Activated B cell treated with CpG ODN at 0.5 μM for 24 hours (primary cell): ENCODE results near the gene NIBAN1. TPM values are rescaled to one million over a fixed set of nuclear protein-coding genes. Genes with fewer than 3 reads are reported as not detected.

ENCODE experiments used
- ATAC-seq: fragments of 200-7000 bp; cut with Tn5 transposase; one replicate; pipeline ENCODE4 v1.10.0; 2021; ENCODE audit warnings: low read depth, mild to moderate bottlenecking, moderate library complexity
- CTCF ChIA-PET: fragments of 350-600 bp; sonication (Branson Sonifier 250); formaldehyde crosslinking; loops from one replicate; lab custom pipeline; 2021; ENCODE audit warnings: antibody characterized with exemption; lab: Charles Lee
- POLR2A ChIA-PET: fragments of 350-600 bp; sonication (Branson Sonifier 250); formaldehyde crosslinking; loops from one replicate; lab custom pipeline; 2021; ENCODE audit warnings: antibody characterized with exemption; lab: Charles Lee
- DNase-seq: peaks from one replicate; pipeline ENCODE4 v3.0.0; 2022
- H3K27ac Mint-ChIP-seq: one replicate; pipeline ENCODE4 v1.8.0; 2020; ENCODE audit warnings: mixed read lengths
- H3K27me3 Mint-ChIP-seq: one replicate; pipeline ENCODE4 v1.8.0; 2021; ENCODE audit warnings: mixed read lengths
- H3K36me3 Mint-ChIP-seq: one replicate; pipeline ENCODE4 v1.8.0; 2021; ENCODE audit warnings: low read depth, mixed read lengths
- H3K4me1 Mint-ChIP-seq: one replicate; pipeline ENCODE4 v1.8.0; 2021; ENCODE audit warnings: mixed read lengths
- H3K4me3 Mint-ChIP-seq: one replicate; pipeline ENCODE4 v1.8.0; 2020; ENCODE audit warnings: mild to moderate bottlenecking, mixed read lengths
- H3K9me3 Mint-ChIP-seq: one replicate; pipeline ENCODE4 v1.8.0; 2020; ENCODE audit warnings: mixed read lengths
- intact Hi-C: fragments of 100-400 bp; cut with micrococcal nuclease; formaldehyde crosslinking; loops from one replicate; pipeline ENCODE4 v1.15.1; 2024
- total RNA-seq: library from RNA; stranded (reverse); gene quantifications from 2 replicates; pipeline ENCODE4 v1.2.3, GENCODE V29; 2022
- TF ChIP-seq, protein P1 (sequence below): fragments of 200-600 bp; IDR thresholded peaks from one replicate; pipeline ENCODE4 v1.8.0; 2022; ENCODE audit warnings: antibody characterized with exemption, mild to moderate bottlenecking

Gene NIBAN1
- total RNA-seq, 1 donor from 2014 or later: 25.4 TPM

GRCh38 chr1:184994301-184994700, 20.0 kb upstream of the NIBAN1 start:
- peaks cover 9% of the 10 kb centered on the region for H3K9me3 Mint-ChIP-seq
- H3K4me3 Mint-ChIP-seq: no peak overlapping the region
- DNase-seq: no peak
- no peak for ATAC-seq
- no peaks in the 10 kb centered on the region for H3K4me1 Mint-ChIP-seq
- H3K36me3 Mint-ChIP-seq: peaks cover 2% of the 10 kb centered on the region
- H3K27me3 Mint-ChIP-seq: peaks cover 18% of the 10 kb centered on the region
- no peak overlapping the region for H3K27ac Mint-ChIP-seq
- CTCF ChIA-PET: interaction anchor here (1.3 kb wide), 1 partner anchor 188 kb away, joined by 3 read pairs; no protein-coding TSS in a partner anchor
- POLR2A ChIA-PET: no interaction called here
- TF ChIP-seq, protein P1, sequence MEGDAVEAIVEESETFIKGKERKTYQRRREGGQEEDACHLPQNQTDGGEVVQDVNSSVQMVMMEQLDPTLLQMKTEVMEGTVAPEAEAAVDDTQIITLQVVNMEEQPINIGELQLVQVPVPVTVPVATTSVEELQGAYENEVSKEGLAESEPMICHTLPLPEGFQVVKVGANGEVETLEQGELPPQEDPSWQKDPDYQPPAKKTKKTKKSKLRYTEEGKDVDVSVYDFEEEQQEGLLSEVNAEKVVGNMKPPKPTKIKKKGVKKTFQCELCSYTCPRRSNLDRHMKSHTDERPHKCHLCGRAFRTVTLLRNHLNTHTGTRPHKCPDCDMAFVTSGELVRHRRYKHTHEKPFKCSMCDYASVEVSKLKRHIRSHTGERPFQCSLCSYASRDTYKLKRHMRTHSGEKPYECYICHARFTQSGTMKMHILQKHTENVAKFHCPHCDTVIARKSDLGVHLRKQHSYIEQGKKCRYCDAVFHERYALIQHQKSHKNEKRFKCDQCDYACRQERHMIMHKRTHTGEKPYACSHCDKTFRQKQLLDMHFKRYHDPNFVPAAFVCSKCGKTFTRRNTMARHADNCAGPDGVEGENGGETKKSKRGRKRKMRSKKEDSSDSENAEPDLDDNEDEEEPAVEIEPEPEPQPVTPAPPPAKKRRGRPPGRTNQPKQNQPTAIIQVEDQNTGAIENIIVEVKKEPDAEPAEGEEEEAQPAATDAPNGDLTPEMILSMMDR: no peak
- intact Hi-C loops: no loop called here

GRCh38 chr1:184992271-184992670, 18.0 kb upstream of the NIBAN1 start:
- no peaks in the 10 kb centered on the region for H3K4me1 Mint-ChIP-seq
- H3K27me3 Mint-ChIP-seq: peaks cover 13% of the 10 kb centered on the region
- ATAC-seq: no peak
- H3K27ac Mint-ChIP-seq: no peak overlapping the region
- TF ChIP-seq, protein P1: no peak
- POLR2A ChIA-PET: no interaction called here
- CTCF ChIA-PET: interaction anchor here (2.2 kb wide), 1 partner anchor 10 kb away, joined by 5 read pairs; no protein-coding TSS in a partner anchor
- intact Hi-C loops: no loop called here
- DNase-seq: no peak
- peaks cover 2% of the 10 kb centered on the region for H3K36me3 Mint-ChIP-seq
- no peak overlapping the region for H3K4me3 Mint-ChIP-seq
- peaks cover 9% of the 10 kb centered on the region for H3K9me3 Mint-ChIP-seq

DNA sequence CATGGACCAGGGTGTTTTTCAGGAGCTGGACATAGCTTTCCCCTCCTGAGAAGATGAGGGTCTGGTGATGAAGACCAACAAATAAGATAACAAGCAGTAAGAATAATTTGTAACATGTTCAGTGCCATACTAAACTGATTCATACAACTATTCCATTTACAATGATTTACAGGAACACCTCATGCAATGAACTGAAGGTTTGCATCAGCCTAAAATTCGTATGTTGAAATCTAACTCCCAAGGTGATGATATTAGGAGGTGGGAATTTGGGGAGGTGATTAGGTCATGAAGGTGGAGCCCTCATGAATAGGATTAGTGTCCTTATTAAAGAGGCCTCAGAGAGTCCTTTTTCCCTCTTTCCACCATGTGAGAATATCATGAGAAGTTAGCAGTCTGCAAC, 15.9 kb upstream of the NIBAN1 start:
- Mint-ChIP-seq H3K36me3 (peaks cover 2% of the 10 kb centered on the region), H3K27me3 (peaks cover 8% of the 10 kb centered on the region), H3K4me3 (no peak overlapping the region), H3K4me1 (no peaks in the 10 kb centered on the region), H3K27ac (no peak overlapping the region), H3K9me3 (peaks cover 9% of the 10 kb centered on the region)
- TF ChIP-seq, protein P1: no peak
- POLR2A ChIA-PET: no interaction called here
- DNase-seq (no peak), ATAC-seq (no peak)
- intact Hi-C loops: no loop called here
- CTCF ChIA-PET: interaction anchor here (1.1 kb wide), 1 partner anchor 185 kb away, joined by 3 read pairs; no protein-coding TSS in a partner anchor

DNA sequence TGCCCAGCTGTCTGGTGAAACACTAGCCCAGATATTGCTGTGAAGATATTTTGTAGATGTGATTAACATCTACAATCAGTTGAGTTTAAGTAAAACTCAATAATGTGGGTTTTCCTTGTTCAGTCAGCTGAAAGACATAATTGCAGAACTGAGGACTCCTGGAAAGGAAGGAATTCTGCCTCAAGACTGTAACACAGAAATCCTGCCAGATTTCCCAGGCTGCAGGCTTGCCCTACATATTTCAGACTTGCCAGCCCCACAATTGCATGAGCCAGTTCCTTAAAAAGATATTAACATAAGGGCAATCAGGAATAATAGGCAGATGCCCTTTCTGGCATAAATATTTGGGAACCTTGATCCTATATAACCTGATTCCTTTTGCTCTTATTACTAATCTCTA, 14.2 kb upstream of the NIBAN1 start:
- CTCF ChIA-PET: interaction anchor here (1.5 kb wide), 1 partner anchor 692 kb away, joined by 3 read pairs; no protein-coding TSS in a partner anchor
- TF ChIP-seq, protein P1: no peak
- H3K4me3 Mint-ChIP-seq: no peak overlapping the region
- ATAC-seq (no peak), DNase-seq (no peak)
- H3K4me1 Mint-ChIP-seq: no peaks in the 10 kb centered on the region
- no peaks in the 10 kb centered on the region for H3K9me3 Mint-ChIP-seq
- no peaks in the 10 kb centered on the region for H3K36me3 Mint-ChIP-seq
- H3K27me3 Mint-ChIP-seq: peaks cover 2% of the 10 kb centered on the region
- H3K27ac Mint-ChIP-seq: no peak overlapping the region
- intact Hi-C loops: no loop called here
- POLR2A ChIA-PET: no interaction called here

DNA sequence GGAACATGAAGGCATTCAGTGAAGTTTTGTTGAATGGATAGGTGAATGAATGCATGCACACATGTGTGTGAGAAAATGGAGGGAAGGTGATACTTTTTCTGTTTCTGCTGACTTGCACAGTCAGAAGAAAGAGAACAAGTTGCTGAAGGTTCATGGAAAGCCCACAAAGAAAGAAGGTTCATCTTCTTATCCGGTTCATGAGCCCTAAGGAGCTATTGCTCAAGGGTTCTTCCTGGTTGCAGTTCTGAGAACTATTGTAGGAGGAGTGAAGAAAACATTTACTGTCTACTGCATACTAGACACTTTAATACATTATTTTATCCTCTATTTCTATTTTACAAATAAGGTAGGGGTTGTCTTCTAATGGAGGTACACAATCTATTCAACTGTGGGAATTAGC, 13.4 kb upstream of the NIBAN1 start:
- Mint-ChIP-seq H3K9me3 (no peaks in the 10 kb centered on the region), H3K4me1 (no peaks in the 10 kb centered on the region), H3K27ac (no peak overlapping the region), H3K36me3 (no peaks in the 10 kb centered on the region), H3K4me3 (no peak overlapping the region), H3K27me3 (no peaks in the 10 kb centered on the region)
- intact Hi-C loops: no loop called here
- no peak for DNase-seq
- TF ChIP-seq, protein P1: no peak
- ChIA-PET POLR2A (no interaction called here), CTCF (interaction anchor here (1.5 kb wide), 1 partner anchor 693 kb away, joined by 3 read pairs; no protein-coding TSS in a partner anchor)
- ATAC-seq: no peak
